Loucy (cell line): ENCODE results near the gene FREM1.

Experiments used
- H2AFZ ChIP-seq: fragments of 200-600 bp; sonication (generic); 2 replicates; pipeline ENCODE4 v1.6.0; 2016; ENCODE audit warnings: antibody characterized with exemption, mild to moderate bottlenecking, low read length, moderate library complexity
- H3F3A ChIP-seq: fragments of 200-600 bp; 2 replicates; pipeline ENCODE4 v1.6.0; 2016; ENCODE audit warnings: antibody characterized with exemption, low read depth, mild to moderate bottlenecking
- H3K27me3 ChIP-seq: fragments of 200-600 bp; sonication (generic); 2 replicates; pipeline ENCODE4 v1.6.1; 2014; ENCODE audit warnings: low read length, mild to moderate bottlenecking; ENCODE audit not compliant: insufficient read depth, poor library complexity, severe bottlenecking
- H3K36me3 ChIP-seq: fragments of 200-600 bp; sonication (generic); 2 replicates; pipeline ENCODE4 v1.6.1; 2016; ENCODE audit warnings: low read length; ENCODE audit not compliant: insufficient read depth
- H3K4me1 ChIP-seq: fragments of 200-600 bp; sonication (generic); 2 replicates; pipeline ENCODE4 v1.5.1; 2014; ENCODE audit warnings: low read length, mild to moderate bottlenecking; ENCODE audit not compliant: insufficient read depth, poor library complexity, severe bottlenecking
- H3K4me2 ChIP-seq: fragments of 200-600 bp; sonication (generic); 2 replicates; pipeline ENCODE4 v1.6.0; 2014; ENCODE audit warnings: antibody characterized with exemption, low read length, low read depth, mild to moderate bottlenecking; ENCODE audit not compliant: poor library complexity, severe bottlenecking
- H3K4me3 ChIP-seq: fragments of 200-600 bp; sonication (generic); 2 replicates; pipeline ENCODE4 v1.5.1; 2014; ENCODE audit warnings: low read length, mild to moderate bottlenecking, mixed read lengths; ENCODE audit not compliant: poor library complexity, severe bottlenecking
- H3K79me2 ChIP-seq: fragments of 200-600 bp; sonication (generic); 2 replicates; pipeline ENCODE4 v1.6.1; 2014; ENCODE audit warnings: low read length; ENCODE audit not compliant: insufficient read depth
- H3K9ac ChIP-seq: fragments of 200-600 bp; sonication (generic); 2 replicates; pipeline ENCODE4 v1.6.0; 2014; ENCODE audit warnings: mild to moderate bottlenecking, low read depth, low read length, moderate library complexity; ENCODE audit not compliant: poor library complexity, severe bottlenecking
- H3K9me2 ChIP-seq: fragments of 200-600 bp; sonication (generic); replicated peaks from 2 replicates; pipeline ENCODE4 v1.6.1; 2016; ENCODE audit warnings: low read depth, low read length, mixed read lengths
- H3K9me3 ChIP-seq: fragments of 200-600 bp; sonication (generic); 2 replicates; pipeline ENCODE4 v1.6.1; 2014; ENCODE audit warnings: mild to moderate bottlenecking, antibody characterized with exemption, low read length, low read depth; ENCODE audit not compliant: insufficient read depth
- H4K20me1 ChIP-seq: fragments of 200-600 bp; sonication (generic); 2 replicates; pipeline ENCODE4 v1.6.0; 2014; ENCODE audit warnings: antibody characterized with exemption, low read length, mild to moderate bottlenecking; ENCODE audit not compliant: insufficient read depth, poor library complexity, severe bottlenecking
- EZH2phosphoT487 ChIP-seq: fragments of 200-600 bp; IDR thresholded peaks from 2 replicates; pipeline ENCODE4 v1.6.1; 2018; ENCODE audit warnings: antibody characterized with exemption, mild to moderate bottlenecking, moderate library complexity, borderline replicate concordance
- TF ChIP-seq, protein P1 (sequence below): fragments of 200-600 bp; sonication (generic); conservative IDR thresholded peaks from 2 replicates; pipeline ENCODE4 v1.5.1; 2014; ENCODE audit warnings: mild to moderate bottlenecking, antibody characterized with exemption, low read length

FREM1 gene

DNA sequence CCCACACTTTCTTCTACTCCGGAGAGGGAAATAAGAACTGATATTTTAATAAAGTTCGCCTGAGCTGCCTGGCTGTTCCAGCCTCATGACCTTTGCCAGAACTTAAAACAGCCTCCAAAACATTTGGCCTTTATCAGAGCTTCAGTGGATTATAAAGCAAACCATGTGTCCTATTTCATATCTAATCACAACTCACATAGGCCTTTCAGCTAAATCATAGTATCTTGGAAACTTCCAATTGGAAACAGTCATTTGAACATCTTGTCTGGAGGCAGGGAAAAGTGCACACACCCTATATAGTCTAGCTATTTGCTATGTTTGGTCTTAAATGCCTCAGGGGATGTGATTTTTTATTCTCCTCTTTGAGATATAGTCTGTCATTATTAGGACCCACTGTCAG, 46.0 kb upstream of the FREM1 start:
- Histone ChIP-seq H4K20me1 (no peaks in the 10 kb centered on the region), H2AFZ (no peak overlapping the region), H3K36me3 (no peaks in the 10 kb centered on the region), H3K4me1 (no peaks in the 10 kb centered on the region), H3K79me2 (no peaks in the 10 kb centered on the region), H3K27me3 (no peaks in the 10 kb centered on the region), H3K4me3 (no peak overlapping the region), H3K9me3 (no peaks in the 10 kb centered on the region), H3K9ac (no peak overlapping the region), H3K9me2 (no peaks in the 10 kb centered on the region), H3K4me2 (no peak overlapping the region), H3F3A (no peaks in the 10 kb centered on the region)
- no peak for TF ChIP-seq EZH2phosphoT487
- TF ChIP-seq, protein P1, sequence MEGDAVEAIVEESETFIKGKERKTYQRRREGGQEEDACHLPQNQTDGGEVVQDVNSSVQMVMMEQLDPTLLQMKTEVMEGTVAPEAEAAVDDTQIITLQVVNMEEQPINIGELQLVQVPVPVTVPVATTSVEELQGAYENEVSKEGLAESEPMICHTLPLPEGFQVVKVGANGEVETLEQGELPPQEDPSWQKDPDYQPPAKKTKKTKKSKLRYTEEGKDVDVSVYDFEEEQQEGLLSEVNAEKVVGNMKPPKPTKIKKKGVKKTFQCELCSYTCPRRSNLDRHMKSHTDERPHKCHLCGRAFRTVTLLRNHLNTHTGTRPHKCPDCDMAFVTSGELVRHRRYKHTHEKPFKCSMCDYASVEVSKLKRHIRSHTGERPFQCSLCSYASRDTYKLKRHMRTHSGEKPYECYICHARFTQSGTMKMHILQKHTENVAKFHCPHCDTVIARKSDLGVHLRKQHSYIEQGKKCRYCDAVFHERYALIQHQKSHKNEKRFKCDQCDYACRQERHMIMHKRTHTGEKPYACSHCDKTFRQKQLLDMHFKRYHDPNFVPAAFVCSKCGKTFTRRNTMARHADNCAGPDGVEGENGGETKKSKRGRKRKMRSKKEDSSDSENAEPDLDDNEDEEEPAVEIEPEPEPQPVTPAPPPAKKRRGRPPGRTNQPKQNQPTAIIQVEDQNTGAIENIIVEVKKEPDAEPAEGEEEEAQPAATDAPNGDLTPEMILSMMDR: no peak

DNA sequence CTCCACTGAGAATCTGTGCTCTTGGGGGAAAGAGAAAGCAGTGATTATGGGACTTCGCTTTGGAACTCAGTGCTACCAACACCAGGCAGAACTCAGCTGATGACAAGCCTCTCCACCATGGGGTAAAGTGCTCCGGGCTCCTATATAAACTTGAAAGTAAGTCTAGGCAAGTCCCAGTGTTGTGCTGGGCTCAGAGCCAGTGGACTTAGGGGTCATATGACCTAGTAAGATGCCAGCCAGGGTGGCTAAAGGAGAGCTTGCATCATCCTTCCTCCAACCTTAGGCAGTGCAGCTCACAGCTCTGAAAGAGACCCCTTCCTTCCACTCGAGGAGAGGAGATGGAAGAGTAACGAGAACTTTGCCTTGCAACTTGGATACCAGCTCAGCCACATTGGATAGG, 35.1 kb upstream of the FREM1 start:
- Histone ChIP-seq H3K4me1 (no peaks in the 10 kb centered on the region), H3K79me2 (no peaks in the 10 kb centered on the region), H3K4me2 (no peak overlapping the region), H2AFZ (no peak overlapping the region), H3K36me3 (no peaks in the 10 kb centered on the region), H3K27me3 (no peaks in the 10 kb centered on the region), H3K4me3 (no peak overlapping the region), H3F3A (no peaks in the 10 kb centered on the region), H3K9me3 (no peaks in the 10 kb centered on the region), H4K20me1 (no peaks in the 10 kb centered on the region), H3K9me2 (no peaks in the 10 kb centered on the region), H3K9ac (no peak overlapping the region)
- TF ChIP-seq, protein P1: no peak
- no peak for TF ChIP-seq EZH2phosphoT487

DNA sequence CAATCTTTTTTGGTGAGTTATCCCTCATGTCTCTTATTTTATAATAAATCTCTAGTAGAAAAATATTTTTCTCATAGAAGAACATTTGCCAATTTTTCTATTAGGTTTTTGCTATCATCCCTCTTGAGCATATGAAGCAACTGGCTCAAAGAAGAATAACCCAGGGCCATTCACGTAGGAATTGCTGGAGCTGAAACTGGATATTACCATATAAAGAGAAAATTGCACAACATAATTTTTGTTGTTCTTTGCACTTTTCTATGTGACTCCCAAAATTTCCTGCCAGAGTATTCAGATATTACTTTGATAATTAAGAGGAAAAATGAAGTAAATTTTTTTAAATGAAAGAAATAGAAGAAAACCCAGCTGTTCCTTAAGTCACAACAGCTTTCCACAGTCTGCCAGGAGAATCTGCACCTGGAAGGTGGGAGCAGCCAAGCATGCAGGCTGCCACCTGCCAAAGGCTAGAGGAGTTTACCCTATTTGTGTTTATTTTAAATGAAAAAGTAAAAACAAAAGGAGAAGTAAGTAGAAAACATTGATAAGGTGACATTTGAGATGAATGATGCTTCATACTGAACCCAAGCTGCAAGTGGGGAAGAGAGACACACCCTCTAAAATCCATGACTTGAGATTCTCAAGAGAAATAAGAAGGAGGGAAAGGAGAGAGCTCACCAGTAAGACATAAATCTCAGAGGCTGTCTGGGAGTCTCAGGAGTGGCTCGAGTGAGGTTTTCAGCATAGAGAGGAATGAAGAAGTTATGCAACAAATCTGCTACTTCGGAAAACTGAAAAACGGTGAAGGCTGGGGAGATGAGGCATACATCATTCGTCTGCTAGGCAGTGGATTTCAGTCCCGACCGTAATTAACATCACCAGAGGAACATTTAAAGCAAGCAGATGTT, 31.5 kb upstream of the FREM1 start:
- no peak overlapping the region for H3K9ac ChIP-seq

More for the DNA sequence above, 31.5 kb upstream of the FREM1 start:
- Histone ChIP-seq H3K9me2 (no peaks in the 10 kb centered on the region), H3K9me3 (no peaks in the 10 kb centered on the region), H3F3A (no peaks in the 10 kb centered on the region), H3K4me2 (no peak overlapping the region), H3K36me3 (no peaks in the 10 kb centered on the region), H2AFZ (no peak overlapping the region), H4K20me1 (no peaks in the 10 kb centered on the region), H3K4me1 (no peaks in the 10 kb centered on the region), H3K27me3 (no peaks in the 10 kb centered on the region), H3K4me3 (no peak overlapping the region), H3K79me2 (no peaks in the 10 kb centered on the region)
- TF ChIP-seq, protein P1: no peak
- TF ChIP-seq EZH2phosphoT487: no peak
